ENCODE data around the gene PIK3AP1. TPM values are rescaled to one million over a fixed set of nuclear protein-coding genes. Genes with fewer than 3 reads are reported as not detected.

Gene PIK3AP1
- total and polyA plus RNA-seq, 4 donors = 27.3 to 137 (median 50.9) TPM

DNA sequence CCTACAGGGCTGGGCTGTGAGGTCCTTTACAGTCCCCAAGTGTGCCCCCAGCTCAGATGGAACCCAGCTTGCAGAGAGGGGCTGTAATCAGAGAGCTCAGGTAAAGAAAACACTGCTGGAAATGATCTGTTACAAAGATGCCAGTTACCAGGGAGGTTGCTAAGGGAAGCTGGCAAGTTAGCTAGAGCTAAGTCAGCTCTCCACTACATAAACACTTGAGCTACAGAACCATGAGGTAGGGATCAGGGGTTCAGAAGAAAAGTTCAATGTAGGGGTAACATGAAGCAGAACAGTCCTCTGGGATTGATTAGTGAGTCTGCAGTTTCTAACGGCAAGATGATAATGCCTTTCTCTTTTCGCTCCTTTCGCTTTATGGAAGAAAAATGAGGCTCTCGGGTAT lies 80.4 kb downstream of the PIK3AP1 start:
- no peak overlapping the region for H3K4me3 ChIP-seq (ENCODE audit: low read depth in 1 of 3, low read length in 3 of 3)
- no peaks in the 10 kb centered on the region for H3K9me3 ChIP-seq (ENCODE audit: control insufficient read depth in 4 of 4, low read length in 3 of 4)
- peaks cover 0 to 16% (median 6%) of the 10 kb centered on the region in 4 donors for H3K36me3 ChIP-seq (ENCODE audit: control insufficient read depth in 4 of 4, insufficient read depth in 3 of 4, low read depth in 1 of 4, low read length in 3 of 4)
- H3K27ac ChIP-seq (ENCODE audit: low read depth in 1 of 2, low read length in 2 of 2) = peak overlapping the region in 1 of 2 donors; percentile 14
- H3K27me3 ChIP-seq (ENCODE audit: control insufficient read depth in 4 of 4, insufficient read depth in 4 of 4, low read length in 3 of 4) = no peaks in the 10 kb centered on the region
- TF ChIP-seq SP1 (IDR thresholded peaks at IDR 0.05) (no peak), FOXA1 (IDR thresholded peaks at IDR 0.05) (no peak), GABPA (IDR thresholded peaks at IDR 0.05 in 1 of 2, conservative IDR thresholded peaks at IDR 0.05 in 1 of 2) (no peak), YY1 (IDR thresholded peaks at IDR 0.05) (no peak), EGR1 (IDR thresholded peaks at IDR 0.05; ENCODE audit: low read depth in 2 of 2) (no peak), RAD21 (IDR thresholded peaks at IDR 0.05) (no peak), HNF4A (conservative IDR thresholded peaks at IDR 0.05) (no peak), TAF1 (conservative IDR thresholded peaks at IDR 0.05) (no peak), NR2F2 (IDR thresholded peaks at IDR 0.05) (no peak), HNF4G (IDR thresholded peaks at IDR 0.05) (no peak), FOXA2 (IDR thresholded peaks at IDR 0.05) (no peak), JUND (IDR thresholded peaks at IDR 0.05) (no peak), RXRA (IDR thresholded peaks at IDR 0.05) (no peak)
- TF ChIP-seq, protein P1, sequence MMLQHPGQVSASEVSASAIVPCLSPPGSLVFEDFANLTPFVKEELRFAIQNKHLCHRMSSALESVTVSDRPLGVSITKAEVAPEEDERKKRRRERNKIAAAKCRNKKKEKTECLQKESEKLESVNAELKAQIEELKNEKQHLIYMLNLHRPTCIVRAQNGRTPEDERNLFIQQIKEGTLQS (IDR thresholded peaks at IDR 0.05) = no peak
- TF ChIP-seq, protein P2, sequence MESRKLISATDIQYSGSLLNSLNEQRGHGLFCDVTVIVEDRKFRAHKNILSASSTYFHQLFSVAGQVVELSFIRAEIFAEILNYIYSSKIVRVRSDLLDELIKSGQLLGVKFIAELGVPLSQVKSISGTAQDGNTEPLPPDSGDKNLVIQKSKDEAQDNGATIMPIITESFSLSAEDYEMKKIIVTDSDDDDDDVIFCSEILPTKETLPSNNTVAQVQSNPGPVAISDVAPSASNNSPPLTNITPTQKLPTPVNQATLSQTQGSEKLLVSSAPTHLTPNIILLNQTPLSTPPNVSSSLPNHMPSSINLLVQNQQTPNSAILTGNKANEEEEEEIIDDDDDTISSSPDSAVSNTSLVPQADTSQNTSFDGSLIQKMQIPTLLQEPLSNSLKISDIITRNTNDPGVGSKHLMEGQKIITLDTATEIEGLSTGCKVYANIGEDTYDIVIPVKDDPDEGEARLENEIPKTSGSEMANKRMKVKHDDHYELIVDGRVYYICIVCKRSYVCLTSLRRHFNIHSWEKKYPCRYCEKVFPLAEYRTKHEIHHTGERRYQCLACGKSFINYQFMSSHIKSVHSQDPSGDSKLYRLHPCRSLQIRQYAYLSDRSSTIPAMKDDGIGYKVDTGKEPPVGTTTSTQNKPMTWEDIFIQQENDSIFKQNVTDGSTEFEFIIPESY (IDR thresholded peaks at IDR 0.05) = no peak
- TF ChIP-seq, protein P3, sequence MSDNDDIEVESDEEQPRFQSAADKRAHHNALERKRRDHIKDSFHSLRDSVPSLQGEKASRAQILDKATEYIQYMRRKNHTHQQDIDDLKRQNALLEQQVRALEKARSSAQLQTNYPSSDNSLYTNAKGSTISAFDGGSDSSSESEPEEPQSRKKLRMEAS (IDR thresholded peaks at IDR 0.05) = no peak
- TF ChIP-seq, protein P4, sequence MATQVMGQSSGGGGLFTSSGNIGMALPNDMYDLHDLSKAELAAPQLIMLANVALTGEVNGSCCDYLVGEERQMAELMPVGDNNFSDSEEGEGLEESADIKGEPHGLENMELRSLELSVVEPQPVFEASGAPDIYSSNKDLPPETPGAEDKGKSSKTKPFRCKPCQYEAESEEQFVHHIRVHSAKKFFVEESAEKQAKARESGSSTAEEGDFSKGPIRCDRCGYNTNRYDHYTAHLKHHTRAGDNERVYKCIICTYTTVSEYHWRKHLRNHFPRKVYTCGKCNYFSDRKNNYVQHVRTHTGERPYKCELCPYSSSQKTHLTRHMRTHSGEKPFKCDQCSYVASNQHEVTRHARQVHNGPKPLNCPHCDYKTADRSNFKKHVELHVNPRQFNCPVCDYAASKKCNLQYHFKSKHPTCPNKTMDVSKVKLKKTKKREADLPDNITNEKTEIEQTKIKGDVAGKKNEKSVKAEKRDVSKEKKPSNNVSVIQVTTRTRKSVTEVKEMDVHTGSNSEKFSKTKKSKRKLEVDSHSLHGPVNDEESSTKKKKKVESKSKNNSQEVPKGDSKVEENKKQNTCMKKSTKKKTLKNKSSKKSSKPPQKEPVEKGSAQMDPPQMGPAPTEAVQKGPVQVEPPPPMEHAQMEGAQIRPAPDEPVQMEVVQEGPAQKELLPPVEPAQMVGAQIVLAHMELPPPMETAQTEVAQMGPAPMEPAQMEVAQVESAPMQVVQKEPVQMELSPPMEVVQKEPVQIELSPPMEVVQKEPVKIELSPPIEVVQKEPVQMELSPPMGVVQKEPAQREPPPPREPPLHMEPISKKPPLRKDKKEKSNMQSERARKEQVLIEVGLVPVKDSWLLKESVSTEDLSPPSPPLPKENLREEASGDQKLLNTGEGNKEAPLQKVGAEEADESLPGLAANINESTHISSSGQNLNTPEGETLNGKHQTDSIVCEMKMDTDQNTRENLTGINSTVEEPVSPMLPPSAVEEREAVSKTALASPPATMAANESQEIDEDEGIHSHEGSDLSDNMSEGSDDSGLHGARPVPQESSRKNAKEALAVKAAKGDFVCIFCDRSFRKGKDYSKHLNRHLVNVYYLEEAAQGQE (IDR thresholded peaks at IDR 0.05) = no peak
- TF ChIP-seq, protein P5, sequence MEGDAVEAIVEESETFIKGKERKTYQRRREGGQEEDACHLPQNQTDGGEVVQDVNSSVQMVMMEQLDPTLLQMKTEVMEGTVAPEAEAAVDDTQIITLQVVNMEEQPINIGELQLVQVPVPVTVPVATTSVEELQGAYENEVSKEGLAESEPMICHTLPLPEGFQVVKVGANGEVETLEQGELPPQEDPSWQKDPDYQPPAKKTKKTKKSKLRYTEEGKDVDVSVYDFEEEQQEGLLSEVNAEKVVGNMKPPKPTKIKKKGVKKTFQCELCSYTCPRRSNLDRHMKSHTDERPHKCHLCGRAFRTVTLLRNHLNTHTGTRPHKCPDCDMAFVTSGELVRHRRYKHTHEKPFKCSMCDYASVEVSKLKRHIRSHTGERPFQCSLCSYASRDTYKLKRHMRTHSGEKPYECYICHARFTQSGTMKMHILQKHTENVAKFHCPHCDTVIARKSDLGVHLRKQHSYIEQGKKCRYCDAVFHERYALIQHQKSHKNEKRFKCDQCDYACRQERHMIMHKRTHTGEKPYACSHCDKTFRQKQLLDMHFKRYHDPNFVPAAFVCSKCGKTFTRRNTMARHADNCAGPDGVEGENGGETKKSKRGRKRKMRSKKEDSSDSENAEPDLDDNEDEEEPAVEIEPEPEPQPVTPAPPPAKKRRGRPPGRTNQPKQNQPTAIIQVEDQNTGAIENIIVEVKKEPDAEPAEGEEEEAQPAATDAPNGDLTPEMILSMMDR (IDR thresholded peaks at IDR 0.05; ENCODE audit: low read depth, low read length, missing input control) = no peak
- WGBS = 89% methylated on average over 4 of the region's 4 CpGs
- no peak overlapping the region for H3K9ac ChIP-seq (ENCODE audit: low read depth in 1 of 2, low read length in 2 of 2)
- H3K4me1 ChIP-seq (ENCODE audit: control insufficient read depth in 4 of 4, insufficient read depth in 4 of 4, low read length in 3 of 4) = peaks cover 3 to 44% (median 32%) of the 10 kb centered on the region in 4 donors
- DNase-seq (ENCODE audit: low spot score) = no peak
